ENCODE measurements around the gene RBP7. TPM values are rescaled to one million over a fixed set of nuclear protein-coding genes. Genes with fewer than 3 reads are reported as not detected.

Gene RBP7
- total RNA-seq, 1 donor from 2014 or later = 6.2 TPM

DNA sequence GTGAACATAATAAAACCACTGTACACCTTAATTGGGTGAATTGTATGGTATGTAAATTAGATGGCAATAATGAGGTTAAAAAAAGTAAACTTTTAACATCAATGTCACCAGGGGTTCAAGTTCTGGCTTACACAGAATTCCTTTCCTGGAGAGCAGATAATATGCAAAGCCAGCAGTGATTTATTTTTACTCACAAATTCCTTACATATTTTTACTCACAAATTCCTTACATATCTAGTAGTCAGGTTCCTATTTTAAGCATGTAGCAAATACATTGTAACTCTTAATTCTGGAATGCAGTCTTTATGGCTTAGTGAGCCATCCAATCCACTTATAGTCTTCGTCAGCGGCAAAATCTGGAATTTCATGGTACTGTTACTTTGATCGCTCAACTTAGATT lies 34.4 kb downstream of the RBP7 start:
- DNase-seq = no peak

DNA sequence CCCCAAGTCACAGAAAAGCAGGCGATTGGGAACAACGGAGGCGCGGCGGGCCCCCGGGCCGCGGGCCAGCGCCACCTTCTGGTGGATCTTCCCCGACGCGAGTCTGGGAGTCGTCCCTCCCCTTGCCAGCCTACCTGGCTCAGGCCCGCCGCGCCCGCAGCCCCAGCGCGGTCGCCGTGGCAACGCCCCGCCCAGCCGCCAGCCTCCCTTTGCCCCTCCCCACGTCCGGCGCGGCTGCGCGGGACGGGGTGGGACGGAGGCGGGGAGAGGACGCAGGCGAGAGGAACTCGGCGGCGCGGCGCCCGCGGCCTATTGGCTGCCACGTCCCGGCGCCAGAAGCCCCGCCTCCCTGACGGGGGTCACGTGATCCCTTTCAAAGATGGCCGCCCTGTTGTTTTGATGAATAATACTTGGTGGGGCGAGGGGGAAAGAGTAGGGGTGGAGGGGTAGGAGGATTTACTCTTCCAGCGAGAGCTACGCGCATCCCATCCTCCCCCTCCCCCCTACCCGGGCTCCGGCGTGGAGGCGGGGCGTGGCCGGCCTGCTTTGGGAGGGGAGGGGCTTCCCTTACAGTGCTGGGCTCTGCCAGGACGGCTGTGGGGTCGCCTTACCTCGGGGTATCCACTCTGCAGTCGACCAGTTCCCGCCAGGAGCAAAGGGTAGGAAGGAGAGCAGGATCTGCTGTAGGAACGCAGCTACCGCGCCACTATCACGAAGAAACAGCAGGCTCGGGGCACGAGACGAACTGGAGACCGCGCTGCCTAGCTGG lies 35.7 kb downstream of the RBP7 start, which contains the start of gene UBE4B:
Gene UBE4B (plus strand): TSS at position 369 of the 769 bp plus-strand sequence. CDS start 713 bp downstream, outside the sequence.
- peak; percentile 99 for DNase-seq

DNA sequence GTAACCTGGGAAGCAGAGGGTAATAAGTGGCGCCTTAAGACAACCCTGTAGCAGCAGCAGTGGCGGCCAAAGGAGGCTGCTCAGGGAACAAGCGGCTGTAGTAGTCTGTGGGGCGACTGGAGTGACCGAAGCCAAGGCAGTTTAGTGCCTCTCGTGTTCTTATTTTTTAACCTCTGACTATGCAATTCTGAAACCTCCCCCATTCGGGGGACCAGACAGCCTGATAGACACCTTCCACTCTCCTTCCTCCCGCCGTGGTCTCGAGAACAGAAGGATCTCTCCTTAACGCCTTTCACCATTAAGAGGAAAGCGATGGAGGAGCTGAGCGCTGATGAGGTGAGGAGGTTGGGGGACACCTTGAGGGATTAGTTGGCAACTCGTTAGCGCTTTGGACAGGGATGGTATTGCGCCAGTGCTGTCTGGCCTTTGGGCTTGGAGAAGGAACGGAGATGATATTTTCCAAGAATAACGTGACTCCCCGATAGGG lies 36.4 kb downstream of the RBP7 start:
- DNase-seq = peak; percentile 31

DNA sequence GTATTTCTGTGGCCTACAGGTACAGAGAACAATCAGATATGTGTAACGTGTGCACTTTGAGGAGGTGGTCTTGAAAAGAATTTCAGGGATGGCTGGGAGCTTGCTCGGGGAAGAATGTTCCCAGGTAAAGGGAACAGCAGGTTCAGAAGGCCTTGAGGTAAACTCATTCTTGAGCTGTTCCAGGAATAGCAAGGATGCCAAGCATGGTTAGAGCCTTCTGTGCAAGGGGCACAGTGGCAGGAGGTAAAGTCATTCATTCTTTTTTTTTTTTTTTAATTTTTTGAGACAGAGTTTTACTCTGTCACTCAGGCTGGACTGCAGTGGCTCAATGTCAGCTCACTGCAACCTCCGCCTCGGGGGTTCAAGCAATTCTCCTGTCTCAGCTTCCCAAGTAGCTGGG lies 45.7 kb downstream of the RBP7 start:
- no peak for DNase-seq

DNA sequence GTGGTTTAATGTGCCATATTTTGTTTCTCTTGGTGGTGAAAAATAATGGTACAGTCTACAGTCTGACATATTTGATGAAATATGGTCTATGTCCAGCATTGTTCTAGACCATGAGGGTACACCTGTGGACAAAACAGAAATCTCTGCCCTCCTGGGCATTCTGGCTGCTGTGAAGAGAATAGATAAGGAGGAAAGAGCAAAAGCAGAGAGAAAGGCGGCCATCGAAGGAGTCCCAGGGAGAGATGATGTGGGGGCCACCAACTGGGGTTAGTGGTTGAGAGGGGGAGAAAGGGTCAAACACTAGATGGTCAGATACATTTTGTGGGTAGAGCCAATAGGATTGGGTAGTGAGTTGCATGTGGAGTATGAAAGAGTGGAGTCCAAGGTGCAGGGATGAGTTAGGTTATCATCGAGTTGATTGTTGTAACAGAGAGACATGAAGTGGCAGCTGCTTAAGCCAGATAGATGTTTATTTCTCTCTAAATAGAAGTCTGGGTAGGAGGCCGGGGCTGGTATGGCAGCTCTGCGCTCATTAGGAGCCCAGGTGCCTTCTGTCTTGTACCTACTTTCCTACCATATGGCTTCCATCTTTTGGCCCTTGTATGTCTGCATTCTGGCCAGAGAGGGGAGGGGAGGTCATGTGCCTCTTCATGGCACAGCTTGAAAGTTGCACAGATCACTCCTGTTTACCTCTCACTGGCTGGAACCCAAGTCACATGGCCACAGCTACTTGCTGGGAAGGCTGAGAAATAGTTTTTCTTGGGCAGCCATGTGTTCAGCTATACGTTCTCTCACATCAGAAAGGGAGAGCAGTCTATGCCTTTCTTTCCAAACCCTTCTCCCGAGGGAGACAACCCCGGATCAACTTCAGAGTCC lies 48.7 kb downstream of the RBP7 start:
- no peak for DNase-seq

DNA sequence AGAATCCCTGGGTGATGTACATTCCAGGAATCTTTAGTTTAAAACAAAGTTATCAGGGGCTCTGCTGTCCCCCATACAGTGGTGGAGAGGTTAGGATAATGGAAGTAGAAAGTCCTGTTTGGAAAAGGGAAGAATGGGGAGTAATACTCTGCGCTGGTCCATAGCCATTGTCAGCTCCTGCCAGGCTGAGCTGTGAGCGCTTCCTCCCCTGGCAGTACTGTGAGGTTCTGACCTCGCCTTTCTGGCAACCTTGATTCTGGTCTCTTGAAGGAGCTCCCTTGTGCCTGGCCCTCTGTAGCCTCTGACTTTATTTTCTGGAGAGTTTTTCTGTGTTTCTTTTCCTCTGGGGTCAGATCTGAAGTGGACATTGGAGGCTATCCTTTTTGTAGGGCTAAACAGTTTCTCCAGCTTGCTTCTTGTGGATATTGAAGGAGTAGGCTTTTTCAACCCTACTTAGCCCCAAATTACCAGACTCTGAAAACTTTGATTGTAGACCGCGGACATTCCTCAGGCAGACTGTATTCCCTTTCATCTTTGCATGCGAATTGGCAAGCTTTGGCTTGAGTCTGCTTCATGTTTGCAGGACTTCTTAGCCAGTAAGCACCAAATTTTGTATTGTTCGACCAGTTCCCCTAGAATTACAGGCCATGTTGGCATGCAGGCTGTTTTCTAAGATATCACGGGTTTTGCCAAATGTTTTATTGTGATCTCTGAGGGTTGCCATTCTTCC lies 49.5 kb downstream of the RBP7 start:
- DNase-seq = no peak

DNA sequence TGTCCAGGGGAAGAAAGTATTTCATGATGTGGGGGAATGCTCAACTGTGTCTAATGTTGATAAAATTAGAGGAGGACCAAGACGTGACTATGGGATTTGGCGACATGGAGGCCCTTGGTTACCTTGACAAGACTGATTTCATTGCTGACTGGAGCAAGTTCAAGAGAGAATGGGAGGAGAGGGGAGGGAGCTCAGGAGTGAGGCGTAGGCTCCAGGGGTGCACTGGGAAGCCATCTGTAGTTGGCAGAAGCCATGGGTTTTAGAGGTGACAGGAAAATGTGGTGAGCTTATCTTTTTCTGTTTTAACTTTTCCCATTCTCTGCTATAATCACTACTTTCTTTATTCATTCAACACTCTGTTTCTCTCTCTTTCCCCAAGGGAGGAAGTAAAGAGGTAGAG lies 51.6 kb downstream of the RBP7 start:
- no peak for DNase-seq

DNA sequence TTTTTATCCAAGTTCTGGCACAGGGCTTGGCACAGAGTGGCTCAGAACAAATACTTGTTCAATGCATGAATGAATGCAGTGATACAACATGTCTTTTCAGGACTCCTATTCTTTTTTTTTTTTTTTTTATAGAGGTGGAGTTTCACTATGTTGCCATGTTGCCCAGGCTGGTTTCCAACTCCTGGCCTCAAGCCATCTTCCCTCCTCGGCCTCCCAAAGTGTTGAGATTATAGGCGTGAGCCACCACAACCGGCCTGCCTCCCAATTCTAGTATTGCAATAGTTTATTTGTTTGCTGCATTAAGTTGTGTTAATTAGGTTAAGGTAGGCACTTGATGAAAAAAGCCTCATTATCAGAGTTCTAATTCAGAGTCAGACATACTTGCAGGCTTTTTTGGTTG lies 53.6 kb downstream of the RBP7 start:
- DNase-seq = no peak

DNA sequence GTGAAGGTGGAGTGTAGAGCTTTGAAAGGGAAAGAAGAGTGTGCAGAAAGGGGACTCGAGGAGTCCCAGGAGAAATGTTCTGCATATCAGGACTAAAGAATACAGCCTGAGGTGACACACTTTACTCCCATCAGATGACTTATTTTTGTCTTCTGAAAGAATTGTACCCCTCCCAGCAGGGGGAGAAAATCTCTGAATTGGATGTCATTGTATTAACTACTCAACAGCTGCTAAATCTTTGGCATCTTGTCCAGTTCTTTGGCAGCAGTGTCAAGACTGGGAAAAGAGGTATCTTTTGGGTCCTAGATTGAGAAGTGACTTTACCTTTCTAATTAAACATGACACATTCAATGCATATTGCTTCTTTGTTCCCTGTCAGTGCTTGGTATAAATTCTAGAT lies 54.6 kb downstream of the RBP7 start:
- DNase-seq = peak; percentile 33

DNA sequence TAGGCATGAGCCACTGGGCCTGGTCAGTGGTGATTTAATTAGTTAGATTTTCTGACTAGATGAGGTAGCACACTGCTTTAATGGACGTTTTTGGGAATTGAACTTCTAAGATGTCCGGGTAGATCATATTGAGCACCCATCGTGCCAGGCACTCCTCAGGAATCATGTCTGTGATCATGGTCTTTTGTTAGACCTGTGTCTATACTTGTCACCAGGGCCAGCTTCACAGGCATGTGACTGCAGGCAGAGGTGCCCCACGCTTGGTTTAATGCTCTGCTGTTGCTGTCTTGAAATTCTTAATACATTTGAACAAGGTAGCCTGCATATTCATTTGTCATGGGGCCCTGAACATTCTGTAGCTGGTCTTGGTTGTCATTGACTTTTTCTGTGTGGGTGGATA lies 55.3 kb downstream of the RBP7 start:
- DNase-seq = no peak

DNA sequence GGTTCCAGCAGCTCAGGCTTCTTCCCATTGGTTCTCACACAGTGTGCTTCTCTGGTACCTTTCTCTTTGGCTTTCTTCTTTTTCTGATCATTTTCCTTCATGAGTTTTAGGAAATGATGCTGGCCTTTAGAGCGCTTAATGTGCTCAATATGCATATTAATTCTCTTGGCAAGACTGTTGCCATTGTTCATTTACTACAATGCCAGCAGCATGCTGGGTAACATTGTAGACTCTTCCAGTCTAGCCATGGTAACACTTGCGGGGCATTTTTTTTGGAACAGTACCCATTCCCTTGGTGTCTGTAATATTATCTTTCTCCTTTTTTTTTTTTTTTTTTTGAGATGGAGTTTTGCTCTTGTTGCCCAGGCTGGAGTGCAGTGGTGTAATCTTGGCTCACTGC lies 57.4 kb downstream of the RBP7 start:
- DNase-seq = no peak

DNA sequence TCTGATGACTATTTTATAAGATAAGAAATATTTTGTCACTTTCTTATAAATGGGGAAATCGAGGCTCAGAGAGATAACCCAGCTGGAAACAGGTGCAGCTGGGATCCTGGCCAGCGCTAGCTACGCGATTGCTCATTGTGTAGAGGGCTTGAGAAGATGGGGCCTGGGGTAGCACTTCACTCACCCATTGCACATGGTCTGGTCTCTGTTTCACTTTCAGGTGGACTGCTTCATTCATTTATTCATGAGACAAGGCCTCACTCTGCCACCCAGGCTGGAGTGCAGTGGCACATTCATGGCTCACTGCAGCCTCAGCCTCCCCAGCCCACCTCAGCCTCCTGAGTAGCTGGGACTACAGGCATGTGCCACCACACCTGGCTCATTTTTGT lies 59.6 kb downstream of the RBP7 start:
- no peak for DNase-seq

DNA sequence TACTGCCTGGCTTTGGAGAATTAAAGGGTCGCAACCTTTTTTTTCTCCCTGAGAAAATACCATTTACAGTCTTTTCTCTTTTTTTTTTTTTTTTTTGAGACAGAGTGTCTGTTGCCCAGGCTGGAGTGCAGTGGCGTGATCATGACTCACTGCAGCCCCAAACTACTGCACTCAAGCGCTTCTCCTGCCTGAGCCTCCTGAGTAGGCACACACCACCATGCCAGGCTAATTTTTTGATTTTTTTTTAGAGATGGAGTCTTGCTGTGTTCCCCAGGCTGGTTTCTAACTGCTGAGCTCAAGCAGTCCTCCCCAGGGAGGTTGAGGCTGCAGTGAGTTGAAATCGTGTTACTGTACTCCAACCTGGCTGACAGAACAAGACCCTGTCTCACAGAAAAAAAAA lies 60.3 kb downstream of the RBP7 start:
- DNase-seq = no peak

DNA sequence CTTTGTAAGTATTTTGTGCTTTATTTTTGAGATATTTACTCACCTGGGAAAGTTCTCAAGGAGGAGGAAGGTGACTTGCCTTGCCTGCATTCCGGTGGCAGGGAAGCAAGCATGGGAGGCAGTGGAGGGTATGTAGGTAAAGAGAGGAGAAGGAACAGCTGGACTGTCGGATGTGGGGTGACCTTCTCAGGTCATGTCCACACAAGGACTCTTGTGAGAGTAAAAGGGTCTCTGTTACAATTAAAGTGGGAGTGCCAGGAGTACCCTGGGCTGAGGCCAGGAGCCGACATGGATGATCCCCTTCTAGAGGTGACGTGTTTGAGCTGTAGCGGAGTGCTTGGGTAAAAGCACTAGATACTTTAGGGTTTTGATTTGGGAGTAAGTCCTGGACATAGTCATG lies 60.8 kb downstream of the RBP7 start:
- no peak for DNase-seq

DNA sequence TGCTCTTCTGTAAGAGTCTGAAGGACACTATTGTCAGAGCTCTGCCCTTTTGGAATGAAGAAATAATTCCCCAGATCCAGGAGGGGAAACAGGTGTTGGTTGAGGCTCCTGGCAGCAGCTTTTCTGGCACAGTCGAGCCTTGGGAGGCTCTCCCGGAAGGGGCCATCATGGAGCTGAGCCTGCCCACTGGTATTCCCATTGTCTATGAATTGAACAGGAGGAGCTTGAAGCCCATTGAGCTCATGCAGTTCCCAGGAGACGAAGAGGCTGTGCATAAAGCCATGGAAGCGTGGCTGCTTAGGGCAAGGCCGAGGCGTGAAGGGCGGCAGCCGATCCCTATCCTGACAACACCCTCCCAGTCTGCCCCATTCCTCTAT lies 62.3 kb downstream of the RBP7 start:
- DNase-seq = no peak

DNA sequence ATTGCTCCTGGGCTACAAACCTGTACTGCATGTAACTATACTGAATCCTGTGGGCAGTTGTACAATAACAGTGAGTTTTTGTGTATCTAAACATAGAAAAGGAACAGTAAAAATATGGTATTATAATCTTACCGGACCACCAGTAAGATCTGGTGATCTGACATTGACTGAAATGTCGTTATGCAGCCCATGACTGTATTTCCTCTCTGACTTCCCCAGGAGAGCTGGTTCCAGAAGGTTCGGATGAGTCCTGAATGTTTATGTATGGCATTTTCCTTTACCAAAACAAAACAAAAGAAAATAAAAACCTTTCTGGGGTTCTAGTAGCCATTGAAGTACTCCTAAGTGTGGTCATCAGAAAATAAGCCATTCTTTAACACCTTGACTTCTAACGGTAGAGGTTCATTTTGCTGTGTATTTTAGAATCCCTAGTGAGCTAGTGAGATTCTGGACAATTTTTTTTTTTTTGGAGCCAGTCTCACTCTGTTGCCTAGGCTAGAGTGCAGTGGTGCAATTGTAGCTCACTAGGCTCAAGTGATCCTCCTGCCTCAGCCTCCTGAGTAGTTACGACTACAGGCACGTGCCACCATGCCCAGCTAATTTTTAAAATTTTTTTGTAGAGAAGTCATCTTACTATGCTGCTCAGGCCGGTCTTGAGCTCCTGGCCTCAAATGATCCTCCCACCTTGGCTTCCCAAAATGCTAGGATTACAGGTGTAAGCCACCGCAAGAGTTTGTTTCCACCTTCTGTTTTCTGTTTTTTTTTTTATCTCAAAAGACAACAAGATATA lies 63.5 kb downstream of the RBP7 start:
- no peak for DNase-seq

DNA sequence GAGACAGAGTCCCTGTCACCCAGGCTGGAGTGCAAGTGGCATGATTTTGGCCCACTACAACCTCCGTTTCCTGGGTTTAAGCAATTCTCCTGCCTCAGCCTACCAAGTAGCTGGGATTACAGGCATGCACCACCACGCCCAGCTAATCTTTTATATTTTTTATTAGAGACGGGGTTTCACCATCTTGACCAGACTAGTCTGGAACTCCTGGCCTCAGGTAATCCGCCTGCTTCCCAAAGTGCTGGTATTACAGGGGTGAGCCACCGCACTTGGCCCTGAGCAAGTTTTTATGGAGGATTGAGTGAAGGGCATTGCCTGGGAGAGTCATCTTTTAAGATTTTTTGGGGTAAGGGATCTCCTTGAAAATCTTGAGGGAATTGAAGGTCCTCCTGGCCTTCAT lies 64.2 kb downstream of the RBP7 start:
- DNase-seq = no peak

DNA sequence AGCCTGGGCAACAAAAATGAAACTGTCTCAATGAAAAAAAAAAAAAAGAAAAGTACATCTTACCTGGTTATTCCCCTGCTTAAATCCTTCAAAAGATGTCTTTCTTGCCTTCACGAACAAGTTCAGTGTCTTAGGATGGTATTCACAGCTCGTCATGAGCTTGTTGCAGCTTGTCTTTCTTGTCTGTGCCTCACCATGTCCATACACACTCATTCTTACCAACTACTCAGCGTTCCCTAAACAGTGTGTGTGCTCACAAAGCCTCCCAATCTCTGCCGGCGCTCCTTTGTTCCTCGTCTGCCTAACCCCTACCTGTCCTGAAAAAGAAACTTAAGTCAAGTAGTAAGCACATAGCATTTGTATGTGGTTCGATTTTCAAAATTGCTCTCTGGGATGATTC lies 66.8 kb downstream of the RBP7 start:
- DNase-seq = peak; percentile 58

DNA sequence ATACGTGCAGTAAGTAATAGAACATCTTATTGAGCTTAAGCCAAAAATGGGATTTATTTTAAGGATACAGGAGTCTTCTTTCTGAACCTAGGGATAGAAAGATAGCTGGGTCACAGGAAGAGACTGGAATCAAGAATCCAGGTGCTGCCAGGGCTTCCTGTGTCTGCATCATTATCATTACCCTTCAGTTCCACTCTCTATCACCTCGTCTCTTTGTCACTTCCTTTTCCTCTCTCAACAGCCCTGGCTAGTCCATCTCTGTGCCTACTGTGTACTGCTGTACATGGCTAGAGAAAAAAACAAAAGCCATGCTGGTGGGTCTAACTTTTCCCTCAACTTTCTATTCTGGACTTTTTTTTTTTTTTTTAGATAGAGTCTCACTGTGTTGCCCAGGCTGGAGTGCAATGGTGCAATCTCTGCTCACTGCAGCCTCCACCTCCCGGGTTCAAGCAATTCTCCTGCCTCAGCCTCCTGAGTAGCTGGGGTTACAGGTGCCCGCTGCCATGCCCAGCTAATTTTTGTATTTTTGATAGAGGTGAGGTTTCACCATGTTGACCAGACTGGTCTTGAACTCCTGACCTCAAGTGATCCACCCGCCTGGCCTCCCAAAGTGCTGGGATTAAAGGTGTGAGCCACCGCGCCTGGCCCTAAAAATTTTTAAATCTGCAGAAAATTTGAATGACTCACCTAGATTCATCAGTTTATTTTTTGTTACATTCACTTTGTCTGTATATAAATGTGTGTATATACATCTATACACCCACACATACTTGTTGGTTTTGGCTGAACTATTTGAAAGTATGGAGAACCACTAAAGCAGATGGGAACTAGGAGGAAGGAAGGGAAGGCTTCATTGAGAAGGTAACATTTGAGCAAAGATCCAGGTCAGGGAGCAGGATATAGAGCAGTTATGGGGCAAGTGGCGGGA lies 67.7 kb downstream of the RBP7 start:
- DNase-seq = no peak

DNA sequence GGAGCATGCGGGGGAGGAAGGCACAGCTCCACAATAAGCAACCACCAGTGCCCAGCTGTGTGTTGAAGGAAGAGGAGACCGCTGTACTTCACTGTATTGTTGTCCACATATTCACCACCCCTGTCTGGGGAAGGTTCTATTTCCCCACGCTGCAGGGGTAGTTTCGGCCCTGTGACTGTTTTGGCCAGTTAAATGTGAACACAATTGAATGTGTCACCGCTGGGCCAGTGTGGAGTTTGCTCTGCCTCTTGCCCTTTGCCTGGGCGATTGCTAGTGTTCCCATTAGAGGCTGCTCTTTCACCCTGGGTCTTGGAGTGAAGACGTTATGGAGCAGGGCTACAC lies 68.3 kb downstream of the RBP7 start:
- DNase-seq = no peak
